Activated CD4-positive, alpha-beta T cell treated with anti-CD3 and anti-CD28 coated beads for 4 hours (primary cell): Measurements from ENCODE around the gene GANAB.
"Not testable (repeated sequence)": the region's sequence is repeated elsewhere in the genome, so short reads cannot be mapped to it uniquely, and the experiment has no call there.

Source experiments
- DNase-seq, 2 donors: peaks; one replicate each; pipeline ENCODE4 v3.0.0-alpha.2; 2020

GANAB gene

GRCh38 chr11:62621027-62621566 lies 25.3 kb downstream of the GANAB start:
- DNase-seq: no peak

- DNase-seq: not testable (repeated sequence)
Measured at GRCh38 chr11:62616957-62617356, 29.5 kb downstream of the GANAB start.

- DNase-seq: no peak
Measured at GRCh38 chr11:62615521-62615920, 30.9 kb downstream of the GANAB start.

- peak; percentile 33 to 47 for DNase-seq
Measured at GRCh38 chr11:62614275-62614674, 32.1 kb downstream of the GANAB start.

GRCh38 chr11:62613291-62613778 lies 33.1 kb downstream of the GANAB start:
- no peak for DNase-seq

- DNase-seq: peak; percentile 89 to 92
Measured at GRCh38 chr11:62612366-62613290, 33.8 kb downstream of the GANAB start, which contains the start of the genes EML3 and ROM1. EML3 (minus strand) TSS chr11:62612775; CDS start chr11:62612457, 318 bp downstream. ROM1 (plus strand) TSS chr11:62613257; CDS start chr11:62613282, 25 bp downstream.

DNA sequence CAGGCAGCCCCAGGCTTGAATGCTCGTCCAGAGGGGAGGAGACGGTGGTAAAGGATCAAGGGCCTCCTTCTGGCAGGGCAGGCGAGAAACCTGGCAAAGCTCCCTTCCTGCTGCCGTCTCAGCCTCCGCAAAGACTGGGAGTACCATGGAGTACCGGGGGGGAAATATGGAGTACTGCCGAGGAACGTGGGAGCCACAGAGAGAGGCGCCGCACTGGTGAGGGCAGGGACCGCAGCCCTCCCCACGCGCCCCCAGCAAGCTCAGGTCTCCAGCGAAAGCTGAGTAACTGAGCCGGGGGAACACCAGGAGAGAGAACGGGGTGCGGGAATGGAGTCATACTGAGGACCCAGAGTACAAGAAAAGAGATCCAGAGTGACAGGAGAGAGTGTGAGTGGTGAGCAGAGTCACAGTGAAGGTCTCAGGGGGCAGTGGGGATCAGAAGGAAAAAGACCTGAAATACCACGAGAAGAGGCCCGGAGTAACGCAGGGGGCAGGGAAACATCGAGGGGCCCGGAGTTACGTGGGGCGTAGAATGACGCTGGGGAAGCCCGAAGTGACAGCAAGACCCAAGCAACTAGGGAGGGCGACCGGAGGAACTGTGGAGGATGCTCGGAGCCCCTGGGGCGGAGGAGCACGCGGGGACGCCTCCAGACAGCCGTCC lies 34.6 kb downstream of the GANAB start:
- DNase-seq: peak; percentile 38 to 47

DNA sequence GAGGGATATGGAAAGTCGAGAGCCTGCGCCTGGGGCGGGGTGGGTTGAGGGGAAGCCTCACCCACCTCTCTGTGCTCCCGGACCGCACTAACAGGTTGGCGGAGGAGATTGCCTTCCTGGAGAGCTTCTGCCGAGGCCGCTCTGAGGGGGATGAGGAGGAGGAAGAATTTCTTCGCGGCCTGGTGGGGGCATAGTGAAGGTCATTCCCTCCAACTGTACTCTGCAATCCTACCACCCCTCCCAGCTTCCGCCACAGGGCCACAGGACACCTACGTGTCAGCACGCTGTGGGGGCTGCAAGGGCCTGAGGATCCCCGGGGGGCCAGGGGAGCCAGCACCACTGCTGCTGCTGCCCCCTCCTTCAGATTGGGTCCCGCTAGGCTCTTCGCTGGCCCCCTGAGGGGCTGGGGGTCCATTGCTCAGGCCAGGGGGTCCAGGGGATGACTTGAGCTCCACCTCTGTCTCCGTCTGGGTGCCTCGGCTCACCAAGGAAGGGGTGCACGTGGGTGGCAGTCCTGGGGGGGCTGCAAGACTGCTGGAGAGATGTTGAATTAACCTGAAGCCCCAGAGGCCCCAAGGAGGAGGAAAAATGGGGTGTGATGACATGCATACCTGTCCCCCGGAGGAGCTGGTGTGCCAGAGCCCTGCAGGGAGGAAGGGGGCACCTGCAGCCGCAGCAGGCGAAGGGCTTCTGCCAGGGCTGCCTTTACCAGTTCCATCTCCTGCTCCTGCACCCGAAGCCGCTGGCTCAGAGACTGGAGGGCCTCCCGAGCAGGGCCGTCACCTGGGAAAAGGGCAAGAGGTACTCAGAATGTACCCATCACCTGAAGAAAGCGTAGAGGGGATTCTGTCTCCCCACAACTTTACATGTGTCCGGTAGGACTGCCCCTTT lies 35.4 kb downstream of the GANAB start:
- DNase-seq: no peak

DNA sequence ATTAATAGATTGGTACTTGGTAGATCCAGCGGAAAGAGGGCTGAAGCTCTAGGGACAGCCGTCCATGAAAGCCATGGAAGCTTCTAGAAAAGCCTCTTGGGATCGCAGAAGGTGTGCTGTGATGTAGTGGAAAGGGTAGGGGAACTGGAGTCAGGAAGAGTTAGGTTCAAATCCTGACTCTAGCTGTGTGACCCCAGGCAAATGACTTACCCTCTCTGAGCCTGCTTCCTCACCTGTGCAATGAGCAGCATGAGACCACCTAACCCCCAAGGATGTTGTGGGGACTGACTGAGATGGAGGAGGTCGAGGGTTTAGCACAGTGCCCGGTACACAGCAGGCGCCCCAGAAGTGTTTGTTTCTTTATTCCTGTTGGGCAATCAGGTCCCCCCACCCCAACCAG lies 36.0 kb downstream of the GANAB start:
- no peak for DNase-seq

DNA sequence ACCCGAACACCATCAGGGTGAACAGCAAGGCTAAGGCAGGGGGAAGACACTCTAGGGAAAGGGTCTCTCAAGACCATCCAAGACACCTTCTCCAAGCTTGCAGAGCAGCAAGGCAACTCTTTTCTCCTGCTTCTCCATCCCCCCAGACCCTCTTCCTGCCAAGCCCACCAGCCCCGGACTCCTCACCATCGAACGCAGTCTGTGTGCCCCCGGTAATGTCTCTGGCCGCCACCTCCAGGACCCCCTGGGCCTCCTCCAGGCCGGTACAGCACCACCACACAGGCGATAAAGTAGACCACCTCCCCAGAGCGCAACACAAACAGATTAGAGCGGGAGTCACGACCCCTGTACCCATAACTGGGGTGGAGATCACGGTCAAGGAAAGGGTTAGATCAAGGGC lies 37.6 kb downstream of the GANAB start:
- no peak for DNase-seq

- DNase-seq: no peak
Measured at GRCh38 chr11:62607714-62608113, 38.7 kb downstream of the GANAB start.

- no peak for DNase-seq
Measured at GRCh38 chr11:62605902-62606301, 40.5 kb downstream of the GANAB start.

DNA sequence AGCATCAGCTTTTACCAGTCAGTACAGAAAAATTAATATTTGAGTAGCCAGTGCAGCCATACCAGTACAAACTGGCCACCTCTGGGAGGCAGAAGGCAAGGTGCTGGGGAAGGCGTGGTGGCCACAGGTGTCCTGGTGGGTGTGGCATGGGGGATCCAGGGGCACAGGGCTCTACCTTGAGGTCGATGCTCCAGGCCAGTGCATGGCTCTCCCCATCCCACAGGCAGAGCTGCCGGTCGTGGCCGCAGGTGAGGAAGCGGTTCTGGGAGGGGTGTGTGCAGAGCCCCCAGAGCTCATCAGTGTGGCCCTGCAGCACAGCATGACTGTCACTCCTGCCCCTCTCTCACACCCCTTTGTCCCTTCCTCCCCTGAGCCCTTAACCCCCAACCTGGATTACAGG lies 40.9 kb downstream of the GANAB start:
- no peak for DNase-seq

DNA sequence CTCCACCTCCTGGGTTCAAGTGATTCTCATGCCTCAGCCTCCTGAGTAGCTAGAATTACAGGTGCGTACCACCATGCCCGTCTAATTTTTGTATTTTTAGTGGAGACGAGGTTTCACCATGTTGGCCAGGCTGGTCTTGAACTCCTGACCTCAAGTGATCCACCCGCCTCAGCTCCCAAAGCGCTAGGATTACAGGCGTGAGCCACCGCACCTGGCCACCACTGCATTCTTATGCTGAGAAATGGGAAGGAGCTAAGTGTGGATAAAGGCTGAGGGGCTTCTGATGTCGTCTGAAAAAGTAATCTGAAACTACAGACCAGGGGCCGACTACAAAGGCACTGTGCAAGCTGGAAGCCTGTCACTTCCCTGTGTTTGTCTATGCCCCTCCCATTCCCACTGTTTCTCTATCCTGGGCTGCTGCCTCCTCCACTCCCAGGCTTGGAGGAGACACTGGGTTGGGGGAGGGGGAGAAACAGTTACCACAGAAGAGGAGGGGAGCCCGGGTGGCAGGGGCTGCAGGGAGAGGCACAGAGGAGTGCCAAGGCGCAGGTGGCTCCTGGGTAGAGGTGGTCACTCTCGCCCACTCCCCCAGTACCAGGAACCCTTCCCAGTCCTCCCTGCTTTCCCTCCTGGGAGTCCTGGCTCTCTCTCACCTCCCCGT lies 41.8 kb downstream of the GANAB start:
- DNase-seq: no peak

DNA sequence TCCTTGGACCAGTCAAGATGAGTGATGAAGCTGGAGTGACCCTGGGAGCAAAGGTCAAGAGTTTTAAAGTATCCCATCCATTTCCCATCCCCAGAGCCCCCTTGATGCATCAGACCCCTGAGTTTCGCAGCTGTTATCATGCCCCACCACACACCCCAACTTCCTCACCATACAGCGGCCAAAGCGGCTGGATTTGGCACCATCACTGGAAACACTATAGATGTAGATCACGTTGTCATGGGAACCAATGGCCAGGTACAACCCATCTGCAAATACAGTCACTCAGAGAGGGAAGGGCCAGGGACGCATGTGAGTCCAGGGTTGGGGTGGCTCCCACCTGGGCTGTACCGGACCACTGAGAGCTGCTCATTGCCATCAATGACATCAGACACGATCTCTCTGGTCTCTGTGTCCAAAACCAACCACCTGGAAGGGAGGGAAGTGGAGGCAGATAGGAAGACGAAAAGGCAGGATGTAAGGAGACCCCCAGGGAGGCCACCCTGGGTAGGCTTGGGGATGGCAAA lies 42.6 kb downstream of the GANAB start:
- no peak for DNase-seq

DNA sequence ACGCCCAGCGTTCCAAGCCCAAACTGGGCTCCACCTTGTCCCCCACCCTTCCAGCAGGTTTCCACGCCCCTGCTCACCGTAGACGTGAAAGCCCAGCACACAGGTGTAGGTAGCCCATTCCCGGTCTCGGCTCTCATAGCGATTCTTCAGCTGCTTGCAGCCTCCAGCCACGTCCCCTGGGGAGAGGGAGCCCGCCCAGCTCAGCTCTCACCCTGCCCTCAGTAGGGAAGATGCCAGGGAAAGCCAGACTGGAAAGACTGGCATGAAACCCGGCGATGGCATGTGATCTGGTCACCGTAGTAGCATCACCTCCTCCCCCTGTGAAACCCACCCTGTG lies 43.4 kb downstream of the GANAB start:
- no peak for DNase-seq

GRCh38 chr11:62602141-62603071 lies 44.0 kb downstream of the GANAB start:
- peak in 1 of 2 donors; percentile 26 for DNase-seq

DNA sequence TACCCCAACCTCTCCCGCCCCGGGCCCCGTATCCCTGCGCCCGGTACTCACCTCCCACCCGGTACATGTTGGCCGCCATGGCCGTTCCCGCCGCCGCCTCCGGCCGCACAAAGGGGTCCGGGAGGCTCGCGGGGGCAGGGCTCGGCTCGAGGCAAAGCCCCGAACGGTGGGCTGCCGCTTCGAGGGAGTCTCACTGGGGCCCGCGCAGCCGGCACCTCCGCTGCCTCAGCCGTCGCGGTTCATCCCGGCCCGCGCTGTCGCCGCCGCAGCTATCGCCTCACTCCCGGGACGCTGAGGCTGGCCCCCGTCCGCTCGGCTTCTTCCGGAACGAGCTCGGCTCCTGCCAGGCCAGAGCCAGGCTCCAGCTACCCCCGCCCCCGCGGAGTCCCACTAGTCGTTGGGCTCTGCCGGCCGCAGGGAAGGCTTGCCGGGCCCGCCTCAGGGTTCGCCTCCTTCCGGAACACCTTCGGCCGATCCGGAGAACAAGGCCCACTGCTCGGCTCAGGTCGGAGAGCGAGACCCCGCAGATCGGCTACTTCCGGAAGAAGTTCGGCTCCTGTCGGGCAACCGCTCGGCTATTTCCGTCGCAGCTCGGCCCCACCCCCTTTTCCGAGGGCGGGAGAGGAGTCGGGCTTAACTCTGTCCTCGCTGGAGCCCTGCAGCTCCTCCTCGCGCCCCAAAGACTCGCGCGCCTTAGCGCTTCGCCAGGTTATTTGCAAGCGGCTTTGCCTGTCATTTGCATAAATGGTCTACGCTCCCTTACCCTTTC lies 44.9 kb downstream of the GANAB start, which contains the start of gene MTA2:
Gene MTA2, minus strand, starts transcription at position 494 of the 769 bp plus-strand sequence. Its CDS starts 415 bp downstream, at position 79.
- peak; percentile 99 to 100 for DNase-seq

- DNase-seq: peak in 1 of 2 donors; percentile 37
Measured at GRCh38 chr11:62601122-62601371, 45.4 kb downstream of the GANAB start.
